GM23248 (cell line): Measurements from ENCODE around the gene RNLS.

ENCODE experiments used
- EZH2 ChIP-seq: fragments of 200-600 bp; sonication (generic); IDR thresholded peaks from 2 replicates; pipeline ENCODE4 v1.6.1; 2018; ENCODE audit warnings: antibody characterized with exemption, mild to moderate bottlenecking; ENCODE audit not compliant: insufficient read depth, poor library complexity, severe bottlenecking
- EZH2phosphoT487 ChIP-seq: fragments of 200-600 bp; sonication (generic); IDR thresholded peaks from 2 replicates; pipeline ENCODE4 v1.6.1; 2018; ENCODE audit warnings: antibody characterized with exemption, moderate library complexity, mild to moderate bottlenecking, low read depth; ENCODE audit not compliant: insufficient read depth

- no peak for TF ChIP-seq EZH2
- no peak for TF ChIP-seq EZH2phosphoT487
Measured at GRCh38 chr10:88311264-88311663, 271.9 kb downstream of the RNLS start.
